ENCODE measurements around the gene GRB7.
A peak's percentile ranks its signal among the peaks of the same experiment; 100 is the strongest.
"Not testable (repeated sequence)": the region's sequence is repeated elsewhere in the genome, so short reads cannot be mapped to it uniquely, and the experiment has no call there.

Gene GRB7

GRCh38 chr17:39697961-39698360, 39.8 kb upstream of the GRB7 start:
- peaks cover 0 to 11% (median 8%) of the 10 kb centered on the region in 4 experiments for H3K4me1 ChIP-seq (ENCODE audit: control extremely low read depth in 1 of 4, control insufficient read depth in 4 of 4, insufficient read depth in 4 of 4, low read length in 3 of 4)
- ChIA-PET CTCF (interaction anchor here (0.7 to 1.9 kb wide), 2 partner anchors 67 to 79 kb away, joined by 3 to 4 read pairs; no protein-coding TSS in a partner anchor), POLR2A (no interaction called here)
- 92% methylated on average over 2 of the region's 5 CpGs for WGBS (ENCODE audit: insufficient coverage)
- no peaks in the 10 kb centered on the region for H3K9me3 ChIP-seq (ENCODE audit: control extremely low read depth in 1 of 5, control insufficient read depth in 4 of 5, insufficient read depth in 2 of 5, low read depth in 1 of 5, low read length in 4 of 5)
- H3K27me3 ChIP-seq (replicated peaks in 2 of 5; ENCODE audit: control insufficient read depth in 4 of 5, insufficient read depth in 5 of 5, low read length in 4 of 5), result peaks cover 0 to 40% (median 14%) of the 10 kb centered on the region in 5 experiments
- no peak for DNase-seq
- H3K4me3 ChIP-seq (ENCODE audit: control insufficient read depth in 1 of 7, extremely low read depth in 1 of 7, insufficient read depth in 4 of 7, low read depth in 2 of 7, low read length in 6 of 7), result no peak overlapping the region
- peaks cover 0 to 7% (median 1%) of the 10 kb centered on the region in 4 experiments for H3K36me3 ChIP-seq (ENCODE audit: control insufficient read depth in 4 of 4, insufficient read depth in 4 of 4, low read length in 3 of 4)
- H3K27ac ChIP-seq (ENCODE audit: insufficient read depth in 1 of 2, low read depth in 1 of 2, low read length in 2 of 2, poor library complexity in 1 of 2, severe bottlenecking in 2 of 2), result no peak overlapping the region

GRCh38 chr17:39699157-39699817, 38.5 kb upstream of the GRB7 start:
- DNase-seq; H3K4me3 ChIP-seq (ENCODE audit: control insufficient read depth in 1 of 7, extremely low read depth in 1 of 7, insufficient read depth in 4 of 7, low read depth in 2 of 7, low read length in 6 of 7); H3K27ac ChIP-seq (ENCODE audit: insufficient read depth in 1 of 2, low read depth in 1 of 2, low read length in 2 of 2, poor library complexity in 1 of 2, severe bottlenecking in 2 of 2); H3K36me3 ChIP-seq (ENCODE audit: control insufficient read depth in 4 of 4, insufficient read depth in 4 of 4, low read length in 3 of 4); POLR2A ChIA-PET; H3K9me3 ChIP-seq (ENCODE audit: control extremely low read depth in 1 of 5, control insufficient read depth in 4 of 5, insufficient read depth in 2 of 5, low read depth in 1 of 5, low read length in 4 of 5): not testable (repeated sequence)
- WGBS (ENCODE audit: insufficient coverage), result 75% methylated on average over 9 of the region's 11 CpGs
- CTCF ChIA-PET, result interaction anchor here (1.5 to 1.9 kb wide), 3 partner anchors 9 to 80 kb away, joined by 3 to 5 read pairs (median 4); no protein-coding TSS in a partner anchor
- peaks cover 0 to 40% (median 14%) of the 10 kb centered on the region in 5 experiments for H3K27me3 ChIP-seq (replicated peaks in 2 of 5; ENCODE audit: control insufficient read depth in 4 of 5, insufficient read depth in 5 of 5, low read length in 4 of 5)
- H3K4me1 ChIP-seq (ENCODE audit: control extremely low read depth in 1 of 4, control insufficient read depth in 4 of 4, insufficient read depth in 4 of 4, low read length in 3 of 4), result peaks cover 0 to 11% (median 8%) of the 10 kb centered on the region in 4 experiments

DNA sequence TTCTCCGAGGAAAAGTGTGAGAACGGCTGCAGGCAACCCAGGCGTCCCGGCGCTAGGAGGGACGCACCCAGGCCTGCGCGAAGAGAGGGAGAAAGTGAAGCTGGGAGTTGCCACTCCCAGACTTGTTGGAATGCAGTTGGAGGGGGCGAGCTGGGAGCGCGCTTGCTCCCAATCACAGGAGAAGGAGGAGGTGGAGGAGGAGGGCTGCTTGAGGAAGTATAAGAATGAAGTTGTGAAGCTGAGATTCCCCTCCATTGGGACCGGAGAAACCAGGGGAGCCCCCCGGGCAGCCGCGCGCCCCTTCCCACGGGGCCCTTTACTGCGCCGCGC, 38.0 kb upstream of the GRB7 start, which contains the start of gene ERBB2:
Gene ERBB2, plus strand, starts transcription at position 247 of the 330 bp plus-strand sequence. CDS start 175 bp downstream, outside the sequence.
- no peak for DNase-seq
- ChIA-PET POLR2A (interaction anchor here (1.3 kb wide), 1 partner anchor 24 kb away, joined by 3 read pairs; no protein-coding TSS in a partner anchor), CTCF (interaction anchor here (1.5 to 1.9 kb wide), 3 partner anchors 9 to 81 kb away, joined by 3 to 5 read pairs (median 4); no protein-coding TSS in a partner anchor)

GRCh38 chr17:39700148-39700987, 37.4 kb upstream of the GRB7 start:
- CTCF ChIA-PET, result interaction anchor here (1.0 to 1.9 kb wide), 4 partner anchors 10 to 81 kb away, joined by 3 to 5 read pairs (median 4); no protein-coding TSS in a partner anchor
- no peak overlapping the region for H3K27ac ChIP-seq (ENCODE audit: insufficient read depth in 1 of 2, low read depth in 1 of 2, low read length in 2 of 2, poor library complexity in 1 of 2, severe bottlenecking in 2 of 2)

More for the DNA sequence above, 38.0 kb upstream of the GRB7 start, which contains the start of gene ERBB2:
- 12% methylated on average over 17 of the region's 20 CpGs for WGBS (ENCODE audit: insufficient coverage)
- H3K27me3 ChIP-seq (replicated peaks in 2 of 5; ENCODE audit: control insufficient read depth in 4 of 5, insufficient read depth in 5 of 5, low read length in 4 of 5), result peaks cover 0 to 40% (median 14%) of the 10 kb centered on the region in 5 experiments
- H3K27ac ChIP-seq (ENCODE audit: insufficient read depth in 1 of 2, low read depth in 1 of 2, low read length in 2 of 2, poor library complexity in 1 of 2, severe bottlenecking in 2 of 2), result no peak within 1 kb of the TSS
- peaks cover 0 to 7% (median 0%) of the 10 kb centered on the region in 4 experiments for H3K36me3 ChIP-seq (ENCODE audit: control insufficient read depth in 4 of 4, insufficient read depth in 4 of 4, low read length in 3 of 4)
- H3K4me1 ChIP-seq (ENCODE audit: control extremely low read depth in 1 of 4, control insufficient read depth in 4 of 4, insufficient read depth in 4 of 4, low read length in 3 of 4), result peaks cover 0 to 11% (median 8%) of the 10 kb centered on the region in 4 experiments
- H3K4me3 ChIP-seq (ENCODE audit: control insufficient read depth in 1 of 7, extremely low read depth in 1 of 7, insufficient read depth in 4 of 7, low read depth in 2 of 7, low read length in 6 of 7), result peak within 1 kb of the TSS in 4 of 7 experiments; percentile 6 to 63 (median 52)
- no peaks in the 10 kb centered on the region for H3K9me3 ChIP-seq (ENCODE audit: control extremely low read depth in 1 of 5, control insufficient read depth in 4 of 5, insufficient read depth in 2 of 5, low read depth in 1 of 5, low read length in 4 of 5)

GRCh38 chr17:39701012-39701783, 36.5 kb upstream of the GRB7 start:
- peaks cover 0 to 40% (median 14%) of the 10 kb centered on the region in 5 experiments for H3K27me3 ChIP-seq (replicated peaks in 2 of 5; ENCODE audit: control insufficient read depth in 4 of 5, insufficient read depth in 5 of 5, low read length in 4 of 5)
- no peak overlapping the region for H3K4me3 ChIP-seq (ENCODE audit: control insufficient read depth in 1 of 7, extremely low read depth in 1 of 7, insufficient read depth in 4 of 7, low read depth in 2 of 7, low read length in 6 of 7)
- CTCF ChIA-PET, result interaction anchor here (1.0 kb wide), 1 partner anchor 80 kb away, joined by 3 read pairs; no protein-coding TSS in a partner anchor
- no peak overlapping the region for H3K27ac ChIP-seq (ENCODE audit: insufficient read depth in 1 of 2, low read depth in 1 of 2, low read length in 2 of 2, poor library complexity in 1 of 2, severe bottlenecking in 2 of 2)
- DNase-seq, result no peak
- peaks cover 0 to 4% (median 0%) of the 10 kb centered on the region in 4 experiments for H3K36me3 ChIP-seq (ENCODE audit: control insufficient read depth in 4 of 4, insufficient read depth in 4 of 4, low read length in 3 of 4)
- 72% methylated on average over 10 of the region's 10 CpGs for WGBS (ENCODE audit: insufficient coverage)
- no peaks in the 10 kb centered on the region for H3K9me3 ChIP-seq (ENCODE audit: control extremely low read depth in 1 of 5, control insufficient read depth in 4 of 5, insufficient read depth in 2 of 5, low read depth in 1 of 5, low read length in 4 of 5)
- POLR2A ChIA-PET, result interaction anchor here (0.6 to 1.3 kb wide), 2 partner anchors 25 to 395 kb away, joined by 3 read pairs; no protein-coding TSS in a partner anchor
- H3K4me1 ChIP-seq (ENCODE audit: control extremely low read depth in 1 of 4, control insufficient read depth in 4 of 4, insufficient read depth in 4 of 4, low read length in 3 of 4), result peaks cover 0 to 11% (median 8%) of the 10 kb centered on the region in 4 experiments

More at GRCh38 chr17:39700148-39700987, 37.4 kb upstream of the GRB7 start:
- H3K27me3 ChIP-seq (replicated peaks in 2 of 5; ENCODE audit: control insufficient read depth in 4 of 5, insufficient read depth in 5 of 5, low read length in 4 of 5), result peaks cover 0 to 40% (median 14%) of the 10 kb centered on the region in 5 experiments
- H3K36me3 ChIP-seq (ENCODE audit: control insufficient read depth in 4 of 4, insufficient read depth in 4 of 4, low read length in 3 of 4), result peaks cover 0 to 5% (median 0%) of the 10 kb centered on the region in 4 experiments
- WGBS (ENCODE audit: insufficient coverage), result 2% methylated on average over 30 of the region's 57 CpGs
- POLR2A ChIA-PET, result interaction anchor here (0.6 to 1.3 kb wide), 2 partner anchors 24 to 394 kb away, joined by 3 read pairs; no protein-coding TSS in a partner anchor
- peak overlapping the region in 4 of 7 experiments; percentile 6 to 63 (median 52) for H3K4me3 ChIP-seq (ENCODE audit: control insufficient read depth in 1 of 7, extremely low read depth in 1 of 7, insufficient read depth in 4 of 7, low read depth in 2 of 7, low read length in 6 of 7)
- no peaks in the 10 kb centered on the region for H3K9me3 ChIP-seq (ENCODE audit: control extremely low read depth in 1 of 5, control insufficient read depth in 4 of 5, insufficient read depth in 2 of 5, low read depth in 1 of 5, low read length in 4 of 5)
- H3K4me1 ChIP-seq (ENCODE audit: control extremely low read depth in 1 of 4, control insufficient read depth in 4 of 4, insufficient read depth in 4 of 4, low read length in 3 of 4), result peaks cover 0 to 11% (median 8%) of the 10 kb centered on the region in 4 experiments
- DNase-seq, result peak in 2 of 3 donors; percentile 35

- DNase-seq, result no peak
- 100% methylated on average over 3 of the region's 4 CpGs for whole genome bisulfite sequencing (ENCODE audit: insufficient coverage)
- Histone ChIP-seq H3K27ac (ENCODE audit: insufficient read depth in 1 of 2, low read depth in 1 of 2, low read length in 2 of 2, poor library complexity in 1 of 2, severe bottlenecking in 2 of 2) (no peak overlapping the region), H3K4me3 (ENCODE audit: control insufficient read depth in 1 of 7, extremely low read depth in 1 of 7, insufficient read depth in 4 of 7, low read depth in 2 of 7, low read length in 6 of 7) (no peak overlapping the region), H3K4me1 (ENCODE audit: control extremely low read depth in 1 of 4, control insufficient read depth in 4 of 4, insufficient read depth in 4 of 4, low read length in 3 of 4) (peaks cover 0 to 11% (median 8%) of the 10 kb centered on the region in 4 experiments), H3K9me3 (ENCODE audit: control extremely low read depth in 1 of 5, control insufficient read depth in 4 of 5, insufficient read depth in 2 of 5, low read depth in 1 of 5, low read length in 4 of 5) (no peaks in the 10 kb centered on the region), H3K36me3 (ENCODE audit: control insufficient read depth in 4 of 4, insufficient read depth in 4 of 4, low read length in 3 of 4) (no peaks in the 10 kb centered on the region), H3K27me3 (replicated peaks in 2 of 5; ENCODE audit: control insufficient read depth in 4 of 5, insufficient read depth in 5 of 5, low read length in 4 of 5) (peaks cover 0 to 40% (median 14%) of the 10 kb centered on the region in 5 experiments)
- POLR2A ChIA-PET, result no interaction called here
- CTCF ChIA-PET, result no interaction called here
Measured at GRCh38 chr17:39701784-39702422, 35.8 kb upstream of the GRB7 start.

All from common myeloid progenitor, CD34-positive (primary cell).